ENCODE measurements around the gene MACROD1. TPM values are rescaled to one million over a fixed set of nuclear protein-coding genes. Genes with fewer than 3 reads are reported as not detected.

MACROD1 gene, protein sequence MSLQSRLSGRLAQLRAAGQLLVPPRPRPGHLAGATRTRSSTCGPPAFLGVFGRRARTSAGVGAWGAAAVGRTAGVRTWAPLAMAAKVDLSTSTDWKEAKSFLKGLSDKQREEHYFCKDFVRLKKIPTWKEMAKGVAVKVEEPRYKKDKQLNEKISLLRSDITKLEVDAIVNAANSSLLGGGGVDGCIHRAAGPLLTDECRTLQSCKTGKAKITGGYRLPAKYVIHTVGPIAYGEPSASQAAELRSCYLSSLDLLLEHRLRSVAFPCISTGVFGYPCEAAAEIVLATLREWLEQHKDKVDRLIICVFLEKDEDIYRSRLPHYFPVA
- total RNA-seq (2022; extraction: Qiagen RNA extraction; ENCODE audit: low read depth), result 9.1 to 15.9 TPM (median 14.1 TPM) in 5 replicates

DNA sequence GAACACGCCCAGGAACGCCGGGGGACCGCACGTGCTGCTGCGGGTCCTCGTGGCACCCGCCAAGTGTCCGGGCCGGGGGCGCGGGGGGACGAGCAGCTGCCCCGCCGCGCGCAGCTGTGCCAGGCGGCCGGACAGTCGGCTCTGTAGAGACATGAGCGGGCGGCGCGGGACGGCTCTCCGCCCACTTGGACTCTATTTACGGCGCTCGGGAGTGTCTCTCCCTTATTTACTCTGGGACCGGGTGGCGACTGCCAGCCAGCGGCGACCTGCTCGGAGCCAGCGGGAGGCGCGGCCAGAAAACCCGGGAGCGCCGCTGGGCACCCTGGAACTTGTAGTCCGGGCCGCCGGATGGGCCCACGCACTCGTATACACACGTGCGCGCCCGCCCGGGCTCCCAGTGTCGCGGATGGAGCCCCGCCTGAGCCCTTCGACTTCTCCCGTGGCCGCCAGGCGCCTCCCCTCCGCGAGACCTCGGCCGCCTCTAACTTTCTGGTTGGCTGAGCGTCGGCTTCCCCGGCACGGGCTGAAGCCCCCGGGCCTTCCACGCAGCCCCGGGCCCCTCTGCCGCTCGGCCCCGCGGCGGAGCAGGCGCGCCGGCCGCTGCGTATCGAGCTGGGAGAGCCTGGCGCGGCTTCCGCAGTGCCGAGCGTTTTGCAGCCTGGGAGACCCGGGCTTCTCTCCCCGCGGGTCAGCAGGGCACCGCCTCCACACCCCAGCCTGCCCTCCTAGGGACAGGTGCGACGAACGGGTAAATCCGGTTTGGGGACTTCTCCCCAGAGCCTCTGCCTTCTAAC, at the start of gene MACROD1:
Gene MACROD1 (minus strand): TSS at position 272 of the 794 bp plus-strand sequence. CDS start 119 bp downstream, at position 153.

DNA sequence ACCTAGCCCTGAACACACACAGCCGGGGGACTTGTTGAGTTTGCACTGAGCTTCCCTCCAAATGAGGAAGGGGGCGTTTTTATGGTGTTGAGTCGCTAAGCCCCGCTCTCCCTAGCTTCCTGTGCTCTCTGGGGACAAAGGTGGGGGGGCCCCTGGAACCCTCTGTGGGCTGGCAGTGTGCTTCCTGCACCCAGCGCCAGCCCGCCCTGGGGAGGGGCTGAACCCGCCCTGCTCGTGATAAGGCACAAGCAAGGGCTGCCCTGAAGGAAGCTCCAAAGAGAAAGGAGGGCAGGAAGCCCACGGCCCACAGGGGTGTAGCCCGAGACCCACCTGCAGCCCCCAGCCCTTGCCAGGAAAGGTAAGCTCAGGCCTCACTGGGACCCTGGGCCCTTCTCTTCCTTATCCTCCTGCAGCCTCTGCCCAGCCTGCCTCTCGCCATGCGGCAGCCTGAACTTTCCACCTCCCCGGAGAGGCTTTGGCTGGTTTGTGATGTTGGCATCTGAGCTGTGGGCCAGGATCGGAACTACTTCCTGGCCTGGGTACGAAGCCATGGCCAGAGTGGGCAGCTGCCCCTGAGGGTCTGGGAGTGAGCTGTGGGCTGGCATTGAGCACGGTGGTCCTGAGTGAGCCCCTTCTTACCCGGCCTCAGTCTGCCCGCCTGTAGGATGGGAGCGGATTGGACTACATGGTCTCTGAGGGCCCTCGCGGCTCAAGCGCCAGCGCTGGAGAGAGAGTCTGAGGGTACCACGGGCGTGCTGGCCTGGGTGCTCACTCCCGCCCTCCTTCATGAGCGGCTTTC, 40.7 kb upstream of the MACROD1 start, which contains the start of gene FERMT3:
Gene FERMT3 (plus strand): TSS at position 265 of the 799 bp plus-strand sequence. CDS start 644 bp downstream, outside the sequence.

DNA sequence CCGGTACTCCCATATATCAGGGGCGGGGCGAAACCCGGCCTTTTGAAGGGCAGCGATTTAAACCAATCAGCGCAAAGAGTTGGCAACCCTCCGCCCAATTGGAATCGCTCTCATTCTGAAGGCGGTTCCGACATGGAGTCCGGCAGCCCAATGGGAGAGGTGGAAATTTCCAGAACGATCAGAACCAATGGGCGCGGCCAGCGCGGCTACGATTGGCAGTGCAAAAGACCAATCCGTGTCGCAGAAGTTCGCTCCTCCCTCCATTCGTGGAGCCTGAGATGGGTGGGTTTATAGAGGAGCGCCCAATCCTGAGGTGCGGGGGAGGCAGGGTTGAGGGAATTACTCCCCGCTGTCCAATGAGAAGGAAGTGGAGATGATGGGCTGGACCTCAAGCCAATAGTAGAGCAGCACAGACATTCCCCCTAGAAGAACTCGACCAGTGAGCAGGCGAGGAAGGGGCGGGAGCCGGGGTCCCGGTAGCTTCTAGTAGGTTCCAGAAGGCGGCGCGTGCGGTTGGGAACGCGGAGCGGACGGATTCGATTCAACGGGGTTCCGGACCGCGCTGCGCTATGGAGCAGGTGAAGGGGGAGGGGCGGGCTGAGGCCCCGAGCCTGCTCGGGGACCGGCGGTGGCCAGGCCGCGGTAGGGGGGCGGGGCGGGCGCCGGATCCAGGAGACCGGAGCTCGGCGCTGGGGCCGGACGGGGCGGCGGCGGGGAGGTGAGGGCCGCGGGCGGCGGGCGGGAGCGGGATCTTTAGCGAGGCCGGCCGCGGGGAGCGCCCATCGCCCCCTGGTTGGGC, 20.0 kb upstream of the MACROD1 start, which contains the start of gene STIP1:
Gene STIP1 (plus strand): TSS at position 479 of the 799 bp plus-strand sequence. CDS start 91 bp downstream, at position 570.

DNA sequence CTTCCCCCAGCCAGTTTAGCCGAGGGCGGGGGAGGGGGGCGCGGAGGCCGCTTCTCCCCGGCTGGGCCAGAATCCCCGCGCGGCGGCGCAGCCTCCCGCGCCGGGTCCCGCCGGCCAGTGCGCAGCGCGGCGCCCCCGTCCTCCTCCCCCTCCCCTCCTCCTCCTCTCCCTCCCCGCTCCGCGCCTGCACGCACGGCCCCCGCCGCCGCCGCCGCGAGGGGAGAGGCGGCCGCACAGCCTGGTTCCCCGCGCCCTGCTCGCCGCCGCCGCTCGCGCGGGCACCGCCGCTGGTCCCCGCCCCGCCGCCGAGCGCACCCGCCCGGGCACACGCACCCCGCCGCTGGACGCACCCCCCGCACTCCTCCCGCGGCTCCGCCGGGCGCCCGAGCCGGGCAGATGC, 130.3 kb downstream of the MACROD1 start, which contains the start of gene FLRT1:
Gene FLRT1 (plus strand): TSS at position 356 of the 400 bp plus-strand sequence. CDS start 80,337 bp downstream, outside the sequence.

DNA sequence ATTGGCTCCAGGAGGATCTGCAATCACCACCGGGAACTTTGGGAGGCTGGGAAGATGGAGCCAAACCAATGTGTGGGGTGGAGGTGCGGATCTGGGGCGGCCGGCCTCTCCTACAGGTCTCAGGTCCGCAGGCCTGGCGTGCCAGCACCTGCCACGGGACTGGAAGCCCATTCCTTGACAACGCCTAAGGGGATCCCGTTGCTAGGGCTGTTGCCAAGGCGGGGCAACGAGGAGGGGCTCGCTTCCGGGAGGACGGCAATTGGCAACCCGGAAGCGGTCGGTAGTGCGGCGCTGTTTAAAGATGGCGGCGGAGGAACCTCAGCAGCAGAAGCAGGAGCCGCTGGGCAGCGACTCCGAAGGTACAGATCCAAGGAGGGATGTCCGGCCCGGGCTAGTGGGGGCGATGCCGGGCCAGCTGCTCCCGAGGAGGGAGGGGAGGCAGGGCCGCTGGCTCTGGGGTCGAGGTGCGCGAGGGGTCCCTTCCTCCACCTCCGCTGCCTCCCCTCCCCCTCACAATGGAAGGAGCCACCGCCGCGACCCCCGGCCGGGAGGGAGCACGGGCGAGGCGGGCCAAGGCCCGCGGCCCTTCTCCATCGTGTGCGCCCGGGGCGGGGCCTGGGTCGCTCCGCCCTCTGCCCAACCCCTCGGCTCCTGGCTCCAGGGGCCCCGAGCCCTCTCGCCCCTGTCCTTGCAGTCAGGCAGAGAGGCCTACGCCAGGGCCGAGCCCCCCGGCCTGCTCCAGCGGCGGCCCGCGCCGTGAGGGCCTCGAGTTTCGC, 179.6 kb downstream of the MACROD1 start, which contains the start of gene OTUB1:
Gene OTUB1 (plus strand): TSS at position 283 of the 776 bp plus-strand sequence. CDS start 19 bp downstream, at position 302.

DNA sequence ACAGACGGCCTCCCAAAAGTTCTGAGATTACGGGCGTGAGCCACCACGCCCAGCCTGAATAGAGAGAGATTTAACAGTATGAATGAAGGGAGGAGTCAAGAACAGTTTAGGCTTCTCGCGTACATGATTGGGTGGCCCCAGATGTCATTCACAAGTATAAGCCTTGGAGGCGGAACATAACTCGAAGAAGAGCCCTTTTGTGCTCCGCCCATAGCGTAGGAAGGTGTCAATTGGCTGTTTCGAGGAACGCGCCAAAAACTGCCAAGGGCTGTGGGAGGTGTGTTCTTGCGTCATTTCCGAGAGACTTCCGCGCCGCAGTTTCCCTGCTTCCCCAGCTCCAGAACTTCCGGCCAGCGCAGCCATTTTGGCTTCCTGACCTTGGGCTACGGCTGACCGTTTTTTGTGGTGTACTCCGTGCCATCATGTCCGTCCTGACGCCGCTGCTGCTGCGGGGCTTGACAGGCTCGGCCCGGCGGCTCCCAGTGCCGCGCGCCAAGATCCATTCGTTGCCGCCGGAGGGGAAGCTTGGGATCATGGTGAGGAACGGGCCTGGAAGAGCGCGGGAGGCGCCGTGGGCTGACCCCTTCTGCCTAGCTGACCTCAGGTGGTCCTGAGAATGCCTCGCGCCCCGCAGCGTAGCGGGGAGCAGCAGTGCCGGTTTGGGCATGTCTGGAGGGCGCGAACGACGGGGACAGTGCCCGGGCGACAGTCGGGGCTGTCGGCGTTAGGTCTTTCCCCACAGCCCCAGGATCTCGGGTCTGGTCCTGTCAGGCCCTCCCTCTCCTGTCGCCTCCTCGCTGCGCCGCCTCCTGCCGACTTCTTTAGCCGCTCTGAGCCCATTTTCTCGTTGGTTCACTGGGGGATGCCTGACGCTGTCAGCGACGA, 191.4 kb downstream of the MACROD1 start, which contains the start of gene COX8A:
Gene COX8A (plus strand): TSS at position 362 of the 885 bp plus-strand sequence. CDS start 61 bp downstream, at position 423.

Other genes with a start within 250 kb of the MACROD1 start
- gene RCOR2, start 248.9 kb downstream of the MACROD1 start, total RNA-seq (2022; extraction: Qiagen RNA extraction; ENCODE audit: low read depth), result 0.96 to 1.3 TPM (median 1.00 TPM) in 5 replicates
- gene NAA40, start 227.1 kb downstream of the MACROD1 start, total RNA-seq (2022; extraction: Qiagen RNA extraction; ENCODE audit: low read depth), result 13.5 to 20.0 TPM (median 17.0 TPM) in 5 replicates
- gene COX8A, start 191.5 kb downstream of the MACROD1 start, total RNA-seq (2022; extraction: Qiagen RNA extraction; ENCODE audit: low read depth), result 754 to 1,077 TPM (median 943 TPM) in 5 replicates
- gene OTUB1, start 179.7 kb downstream of the MACROD1 start, total RNA-seq (2022; extraction: Qiagen RNA extraction; ENCODE audit: low read depth), result 109 to 130 TPM (median 119 TPM) in 5 replicates
- 0.07 to 0.08 TPM (median 0.08 TPM) in 4 of 5 replicates, not detected in the other for gene FLRT1, start 130.2 kb downstream of the MACROD1 start, total RNA-seq (2022; extraction: Qiagen RNA extraction; ENCODE audit: low read depth)
- 253 to 292 TPM (median 270 TPM) in 5 replicates for gene STIP1, start 20.1 kb upstream of the MACROD1 start, total RNA-seq (2022; extraction: Qiagen RNA extraction; ENCODE audit: low read depth)
- 0.69 to 3.9 TPM (median 2.0 TPM) in 5 replicates for gene FERMT3, start 40.6 kb upstream of the MACROD1 start, total RNA-seq (2022; extraction: Qiagen RNA extraction; ENCODE audit: low read depth)
- gene TRPT1, start 60.1 kb upstream of the MACROD1 start, total RNA-seq (2022; extraction: Qiagen RNA extraction; ENCODE audit: low read depth), result 18.4 to 24.1 TPM (median 22.8 TPM) in 5 replicates
- gene NUDT22, start 60.2 kb upstream of the MACROD1 start, total RNA-seq (2022; extraction: Qiagen RNA extraction; ENCODE audit: low read depth), result 32.6 to 40.0 TPM (median 36.4 TPM) in 5 replicates
- gene DNAJC4, start 64.4 kb upstream of the MACROD1 start, total RNA-seq (2022; extraction: Qiagen RNA extraction; ENCODE audit: low read depth), result 19.9 to 23.1 TPM (median 20.7 TPM) in 5 replicates
- 37.6 to 52.0 TPM (median 50.4 TPM) in 5 replicates for gene VEGFB, start 68.5 kb upstream of the MACROD1 start, total RNA-seq (2022; extraction: Qiagen RNA extraction; ENCODE audit: low read depth)
- gene FKBP2, start 75.0 kb upstream of the MACROD1 start, total RNA-seq (2022; extraction: Qiagen RNA extraction; ENCODE audit: low read depth), result 113 to 138 TPM (median 124 TPM) in 5 replicates
- 234 to 382 TPM (median 354 TPM) in 5 replicates for gene PPP1R14B, start 80.8 kb upstream of the MACROD1 start, total RNA-seq (2022; extraction: Qiagen RNA extraction; ENCODE audit: low read depth)
- gene PLCB3, start 85.4 kb upstream of the MACROD1 start, total RNA-seq (2022; extraction: Qiagen RNA extraction; ENCODE audit: low read depth), result 13.3 to 24.6 TPM (median 20.3 TPM) in 5 replicates
- gene BAD, start 118.6 kb upstream of the MACROD1 start, total RNA-seq (2022; extraction: Qiagen RNA extraction; ENCODE audit: low read depth), result 86.0 to 99.6 TPM (median 94.5 TPM) in 5 replicates
- gene GPR137, start 119.7 kb upstream of the MACROD1 start, total RNA-seq (2022; extraction: Qiagen RNA extraction; ENCODE audit: low read depth), result 31.7 to 57.9 TPM (median 45.8 TPM) in 5 replicates
- gene KCNK4, start 125.2 kb upstream of the MACROD1 start, total RNA-seq (2022; extraction: Qiagen RNA extraction; ENCODE audit: low read depth), result 0.06 to 0.07 TPM in 2 of 5 replicates, not detected in the others
- gene CATSPERZ, start 134.2 kb upstream of the MACROD1 start, total RNA-seq (2022; extraction: Qiagen RNA extraction; ENCODE audit: low read depth), result 2.2 to 3.1 TPM (median 2.7 TPM) in 5 replicates
- gene ESRRA, start 139.4 kb upstream of the MACROD1 start, total RNA-seq (2022; extraction: Qiagen RNA extraction; ENCODE audit: low read depth), result 45.4 to 70.2 TPM (median 61.2 TPM) in 5 replicates
- gene TRMT112, start 151.4 kb upstream of the MACROD1 start, total RNA-seq (2022; extraction: Qiagen RNA extraction; ENCODE audit: low read depth), result 401 to 459 TPM (median 416 TPM) in 5 replicates
- gene PRDX5, start 152.0 kb upstream of the MACROD1 start, total RNA-seq (2022; extraction: Qiagen RNA extraction; ENCODE audit: low read depth), result 411 to 478 TPM (median 438 TPM) in 5 replicates
- 9.9 to 13.7 TPM (median 12.8 TPM) in 5 replicates for gene CCDC88B, start 174.1 kb upstream of the MACROD1 start, total RNA-seq (2022; extraction: Qiagen RNA extraction; ENCODE audit: low read depth)
- 51.6 to 71.2 TPM (median 63.1 TPM) in 5 replicates for gene RPS6KA4, start 193.0 kb upstream of the MACROD1 start, total RNA-seq (2022; extraction: Qiagen RNA extraction; ENCODE audit: low read depth)

Measured in A549 treated with DMSO at 1 μM for 4 hours (cell line).